GM04503 (cell line): ENCODE data around the gene ZIC4.

Source experiments
- DNase-seq: peaks from one replicate; pipeline ENCODE4 v3.0.0-alpha.2; 2012; ENCODE audit warnings: low read depth

Gene ZIC4

DNA sequence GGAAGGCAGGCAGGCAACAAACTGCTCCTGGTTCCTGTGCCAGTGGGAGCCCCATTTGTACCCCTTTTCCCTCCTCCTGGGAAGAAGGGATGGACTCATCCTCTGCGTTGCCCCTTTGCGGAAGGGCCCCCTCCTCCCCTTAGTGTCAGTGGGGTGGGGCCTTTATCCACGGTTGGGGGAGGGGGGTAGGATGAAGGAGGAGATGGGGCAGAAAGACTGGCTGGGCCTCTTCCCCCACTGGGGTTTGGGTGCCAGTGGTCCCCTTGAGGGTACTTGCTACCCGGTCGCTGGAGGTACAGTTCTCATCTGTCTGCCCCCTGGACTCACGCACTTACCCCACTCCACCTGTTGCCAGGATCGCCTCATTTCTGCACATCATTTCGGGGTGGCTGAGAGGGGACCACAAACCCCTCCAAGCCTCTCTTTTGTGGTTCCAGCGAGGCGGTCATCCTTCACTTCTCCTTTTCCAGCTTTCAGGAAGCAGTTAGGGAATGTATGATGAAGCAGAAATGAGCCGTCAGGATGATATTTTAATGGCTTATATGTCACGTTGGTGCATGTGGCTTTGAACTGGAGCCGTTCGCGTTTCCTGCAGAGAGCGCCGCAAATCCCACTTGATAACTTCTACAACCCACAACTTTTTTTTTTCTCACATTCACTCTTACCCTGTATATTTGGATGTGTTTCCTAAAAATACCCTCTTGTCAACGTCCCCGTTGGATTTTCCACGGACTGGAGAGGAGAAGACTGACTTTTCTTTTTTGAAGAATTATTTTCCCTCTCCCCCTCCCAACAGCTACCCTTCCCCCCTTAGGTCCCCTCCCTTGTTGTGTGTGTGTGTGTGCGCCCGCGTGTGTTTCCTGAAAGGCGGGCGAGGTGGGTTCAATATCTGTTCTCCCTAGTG is at the start of gene ZIC4:
Gene ZIC4 (minus strand): TSS at position 516 of the 904 bp plus-strand sequence. CDS start 3,746 bp downstream, outside the sequence.
- DNase-seq = no peak

DNA sequence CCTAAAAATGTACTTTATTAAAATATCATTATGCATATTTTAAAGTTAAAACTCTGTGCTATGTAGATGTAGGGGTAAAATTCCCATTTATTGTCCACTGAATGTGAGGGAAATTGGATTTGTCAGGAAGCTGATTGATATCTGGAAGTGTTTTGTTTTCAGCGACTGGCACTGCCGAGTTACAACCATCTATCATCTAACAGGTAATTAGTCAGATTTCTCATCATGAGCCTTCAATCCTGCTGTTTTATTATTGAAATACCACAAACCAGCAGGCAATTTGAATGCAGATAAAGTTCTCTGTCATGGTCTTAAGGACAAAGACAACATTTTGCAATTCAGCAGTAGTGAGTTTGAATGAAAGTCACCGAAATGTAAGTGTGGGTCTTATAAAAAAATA is 43.3 kb upstream of the ZIC4 start:
- no peak for DNase-seq

DNA sequence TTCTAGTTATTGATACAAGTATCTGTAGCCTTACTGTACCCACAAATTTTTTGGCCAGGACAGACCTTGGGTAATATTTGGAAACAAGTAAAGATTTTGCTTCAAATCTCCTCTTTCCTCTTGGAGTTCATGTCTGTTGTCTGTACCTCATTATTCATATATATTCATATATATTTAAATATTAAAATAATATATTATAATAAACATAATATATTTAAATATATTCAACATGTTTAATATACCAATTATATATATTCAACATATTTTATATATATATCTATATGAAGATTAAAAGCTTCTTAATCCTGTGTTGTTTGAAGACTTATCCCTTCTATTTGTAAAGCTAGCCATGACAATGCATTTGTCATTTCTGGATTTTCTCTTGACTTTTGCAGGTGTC is 40.9 kb upstream of the ZIC4 start:
- DNase-seq = no peak

DNA sequence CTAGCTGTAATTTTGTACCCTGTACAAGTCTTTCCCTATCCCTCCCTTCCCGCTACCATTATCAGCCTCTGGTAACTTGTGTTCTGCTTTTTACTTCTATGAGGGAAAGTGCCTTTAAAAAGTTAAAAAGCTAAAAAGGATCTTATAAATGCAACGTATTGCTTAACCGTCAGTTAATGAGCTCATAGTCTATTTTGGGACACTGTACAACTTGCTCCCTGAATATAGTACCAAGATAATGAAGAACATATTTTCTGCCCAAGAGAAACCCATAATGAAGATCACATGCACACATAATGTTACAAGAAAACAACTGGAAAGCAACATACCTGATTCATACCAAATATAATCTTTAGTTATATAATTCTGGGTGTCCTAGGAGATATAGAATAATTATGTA is 25.4 kb upstream of the ZIC4 start:
- no peak for DNase-seq

DNA sequence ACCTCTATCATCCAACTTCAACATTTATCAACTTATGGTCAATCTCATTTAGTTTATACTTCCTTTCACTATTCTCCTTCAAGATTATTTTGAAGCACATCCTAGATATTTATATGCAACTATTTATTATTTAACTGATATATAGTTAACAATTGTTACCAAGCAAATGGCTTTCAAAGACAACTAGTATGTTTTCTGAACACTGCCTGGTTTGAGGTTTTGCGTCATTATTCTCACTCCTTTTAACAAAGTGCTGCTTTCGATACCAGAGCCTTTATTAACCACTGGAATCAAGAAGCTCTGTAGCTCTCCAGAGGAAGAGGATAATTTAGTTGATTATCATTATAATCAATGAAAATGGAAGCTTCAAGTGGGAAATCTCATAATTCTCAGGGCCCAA is 22.4 kb upstream of the ZIC4 start:
- no peak for DNase-seq

DNA sequence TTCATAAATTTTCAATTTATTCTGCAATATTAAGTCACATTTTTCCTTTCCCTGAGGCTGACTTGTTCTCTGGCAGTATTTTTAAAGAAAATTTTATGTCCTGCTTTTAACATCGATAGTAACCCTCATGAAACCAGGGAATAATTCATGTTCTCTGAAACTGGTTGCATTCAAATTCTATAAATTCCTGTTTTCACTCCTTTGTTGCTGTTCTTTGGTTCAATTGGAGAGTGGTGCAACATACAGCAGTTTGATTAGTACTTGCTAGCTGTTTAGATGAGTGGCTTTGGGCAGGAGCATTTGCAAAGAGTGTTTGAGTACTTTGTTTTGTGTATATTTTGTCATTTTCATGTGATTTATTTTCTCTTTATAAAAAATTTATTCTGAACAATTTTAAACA is 22.0 kb upstream of the ZIC4 start:
- DNase-seq = no peak

DNA sequence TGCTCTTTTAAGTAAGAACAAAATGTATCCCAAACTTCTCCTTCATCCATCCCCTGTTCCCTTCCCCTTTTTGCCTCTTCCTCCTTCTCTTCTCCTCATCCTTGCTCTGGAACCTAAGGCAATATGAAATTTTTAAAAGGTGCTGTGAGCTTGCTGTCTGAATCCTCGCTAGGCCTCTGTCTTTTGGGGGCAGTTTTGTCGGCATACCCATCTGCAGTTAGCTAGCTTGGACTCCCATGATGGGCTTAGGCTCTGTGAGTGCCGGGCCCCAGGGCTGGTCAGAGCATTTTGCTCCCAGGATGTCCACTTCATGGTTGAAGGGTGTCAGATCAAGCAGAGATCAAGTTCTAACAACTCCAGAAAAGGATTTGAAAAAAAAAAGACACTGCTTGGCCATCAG is 21.4 kb upstream of the ZIC4 start:
- no peak for DNase-seq

DNA sequence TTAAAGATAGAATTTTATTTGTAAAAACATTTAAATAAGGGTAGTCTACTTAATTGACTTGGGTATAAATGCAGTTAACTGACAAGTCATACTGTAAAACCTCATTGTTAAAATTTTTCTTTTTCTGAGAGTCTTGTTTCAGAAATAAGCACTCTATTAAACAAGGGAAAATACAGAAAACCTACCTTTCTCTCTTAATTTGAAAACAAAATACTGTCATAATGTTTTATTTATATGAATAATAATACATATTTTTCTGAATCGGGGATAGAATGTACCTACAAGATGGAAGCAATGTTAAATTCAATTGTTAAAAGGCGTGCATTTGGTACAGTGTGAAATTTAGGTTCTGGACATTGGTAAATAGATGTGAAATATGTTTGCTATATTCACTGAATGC is 20.6 kb upstream of the ZIC4 start:
- no peak for DNase-seq

DNA sequence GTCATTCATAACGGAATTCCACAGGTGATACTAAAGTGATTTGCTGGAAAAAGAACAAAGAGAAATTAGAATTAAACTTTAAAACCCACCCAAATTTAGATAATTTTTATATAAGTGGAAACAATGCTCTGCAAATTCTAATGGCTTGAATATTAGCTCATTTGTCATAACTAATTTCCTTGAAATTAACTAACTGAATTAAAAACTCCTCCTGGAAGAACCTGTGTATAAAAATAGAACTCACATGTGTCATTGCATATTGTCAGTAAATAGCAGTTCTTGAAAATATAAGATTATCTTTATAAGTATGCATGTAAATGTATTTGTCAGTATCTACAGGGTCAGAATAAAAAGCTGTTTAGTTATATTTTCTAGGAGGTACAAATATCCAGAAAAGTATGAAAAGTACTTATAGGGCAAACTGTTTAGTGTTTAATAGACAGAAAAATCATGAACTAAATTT is 19.1 kb upstream of the ZIC4 start:
- DNase-seq = no peak

DNA sequence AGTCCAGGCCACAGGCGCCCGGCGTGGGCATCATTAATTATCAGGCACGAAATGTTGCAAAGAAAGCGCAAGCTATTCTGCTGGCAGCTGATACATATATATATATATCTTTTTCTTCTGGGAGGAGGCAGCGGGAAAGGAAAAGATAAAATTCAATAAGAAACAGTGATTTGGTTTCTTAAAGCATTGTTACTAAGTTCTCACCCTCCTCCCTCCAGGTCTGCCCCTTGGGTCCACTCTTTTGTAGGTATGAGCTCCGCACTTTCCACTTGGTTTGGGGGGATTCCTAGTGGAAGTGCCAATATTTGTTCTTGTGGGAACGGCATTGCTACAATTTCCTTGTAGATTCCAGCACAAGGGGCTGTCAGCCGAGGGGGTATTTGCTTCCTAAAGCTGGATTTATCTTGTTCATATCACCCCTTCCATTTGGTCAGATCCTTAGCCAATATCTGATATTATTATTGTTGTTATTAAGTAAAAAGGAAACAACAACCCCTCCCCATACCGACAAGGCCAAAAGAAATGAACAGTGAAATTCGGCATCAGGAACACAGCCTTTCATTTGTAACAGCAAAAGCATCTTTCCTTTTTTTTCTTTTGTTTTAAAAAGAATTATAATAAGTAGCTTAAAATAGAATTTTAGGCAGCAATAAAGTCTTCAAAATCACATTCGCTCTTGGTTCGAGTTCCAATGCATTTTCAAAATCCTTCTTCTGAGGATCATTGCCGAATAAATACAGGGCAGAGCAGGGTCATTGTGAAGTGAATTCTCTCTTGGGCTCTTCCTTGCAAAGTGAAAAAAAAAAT is 18.4 kb upstream of the ZIC4 start:
- DNase-seq = no peak

DNA sequence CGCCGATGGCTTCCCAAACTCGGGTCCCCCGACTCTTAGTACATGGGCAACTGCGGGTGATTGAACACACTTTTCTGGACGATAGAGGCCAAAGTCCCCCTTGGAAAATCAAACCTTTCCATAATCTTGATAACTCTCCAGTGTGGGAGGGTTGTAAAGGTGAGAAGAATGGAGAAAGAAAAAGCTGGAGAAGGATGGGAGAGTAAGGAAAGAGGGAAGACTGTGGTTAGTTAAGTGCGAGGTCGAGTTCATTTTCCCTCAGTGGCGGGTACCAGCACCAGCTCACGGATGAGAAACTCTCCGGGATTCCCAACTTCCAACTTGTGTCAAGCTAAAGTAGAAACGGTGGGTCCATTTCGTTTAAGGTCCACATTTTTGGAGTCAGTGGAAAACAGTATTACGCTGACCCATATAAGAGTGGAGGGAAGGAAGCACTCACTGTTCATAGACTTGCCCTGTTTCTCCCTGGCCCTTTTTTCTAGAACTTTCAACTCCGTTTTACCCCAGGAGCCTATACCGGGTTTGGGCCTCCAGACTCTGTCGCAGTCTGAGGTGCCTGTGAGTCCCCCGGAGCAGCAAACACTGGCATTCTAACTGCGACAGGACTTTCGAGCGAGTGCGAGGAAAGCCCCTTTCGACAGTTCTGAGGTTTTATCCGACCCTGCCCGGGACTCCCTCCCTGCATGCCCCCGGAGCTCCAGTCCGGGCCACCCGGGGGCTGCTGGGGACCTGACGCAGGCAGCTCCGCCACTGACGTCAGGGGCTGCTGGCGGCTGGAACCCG is 17.6 kb upstream of the ZIC4 start:
- no peak for DNase-seq

DNA sequence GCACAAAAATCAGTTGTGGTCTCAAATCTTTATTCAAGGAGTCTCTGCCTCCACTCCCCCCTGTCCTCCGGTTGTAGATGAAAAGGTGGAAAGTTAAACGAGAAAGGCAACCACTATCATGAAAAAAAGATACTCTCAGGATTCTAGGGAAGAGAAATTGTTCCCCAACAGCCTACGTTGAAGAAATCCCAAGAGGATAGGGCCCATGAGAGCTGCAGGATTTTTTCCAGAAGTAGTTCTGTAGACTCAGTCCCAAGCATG is 17.1 kb upstream of the ZIC4 start:
- DNase-seq = no peak

DNA sequence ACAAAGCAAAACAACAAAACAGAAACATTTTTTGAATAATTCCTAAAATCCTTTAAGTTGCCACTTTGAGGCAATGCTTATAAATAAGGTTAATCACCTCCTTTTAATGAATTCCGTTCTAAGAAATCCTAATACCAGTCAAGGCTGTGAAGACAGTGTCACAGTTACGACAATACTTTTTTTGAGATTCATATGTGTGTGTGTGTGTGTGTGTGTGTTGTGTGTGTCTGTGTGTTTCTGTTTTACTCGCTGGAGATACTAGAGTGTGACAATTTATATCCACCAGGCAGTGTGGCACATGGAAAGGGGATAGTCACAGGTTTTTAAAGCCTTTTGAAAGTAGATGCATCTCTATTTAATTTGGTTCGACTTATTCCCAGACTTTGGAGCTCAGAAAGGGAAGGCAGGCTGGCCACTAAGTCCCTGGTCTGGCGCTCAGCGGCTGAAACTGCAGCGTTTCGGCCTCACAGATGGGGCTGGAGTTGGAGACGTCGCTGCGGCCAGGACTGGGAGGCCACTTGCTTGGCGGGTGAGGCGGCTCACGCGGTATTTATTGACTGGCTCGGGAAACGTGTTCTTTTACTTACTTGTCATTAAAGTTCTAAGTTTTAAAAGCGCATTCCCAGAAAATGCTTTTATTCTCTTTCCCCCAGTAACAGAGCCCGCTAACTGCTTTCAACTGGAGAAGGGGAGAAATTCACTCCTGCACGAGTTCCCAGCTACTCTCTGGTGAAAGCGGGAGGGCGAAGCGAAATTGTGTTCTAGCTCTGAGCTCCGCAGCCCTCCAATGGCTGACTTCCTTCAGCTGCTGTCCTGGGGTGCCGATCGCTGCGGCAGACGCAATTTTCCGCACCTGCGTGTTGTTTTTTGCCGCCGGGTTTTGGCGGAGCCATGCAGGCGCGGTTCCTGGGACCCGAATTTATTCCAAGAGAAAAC is 16.5 kb upstream of the ZIC4 start:
- no peak for DNase-seq

DNA sequence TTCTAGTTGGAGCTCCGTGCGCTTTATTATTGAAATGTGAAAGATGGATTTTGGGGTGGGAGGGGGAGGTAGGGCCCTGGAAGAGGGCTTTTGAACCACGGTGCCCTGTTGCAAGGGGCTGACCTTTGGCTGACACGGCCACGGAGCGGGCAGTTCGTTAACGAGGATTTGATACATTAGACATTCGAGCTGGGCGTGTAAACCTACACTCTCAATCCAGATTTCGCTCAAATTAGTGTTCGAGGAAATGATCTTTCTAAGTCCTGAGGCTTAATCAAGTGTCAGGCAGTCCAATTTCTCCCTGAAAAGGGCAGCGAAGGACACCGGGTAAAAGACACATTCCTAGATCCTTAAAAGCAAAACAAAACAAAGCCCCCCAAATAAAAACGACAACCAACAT is 15.9 kb upstream of the ZIC4 start:
- DNase-seq = no peak

DNA sequence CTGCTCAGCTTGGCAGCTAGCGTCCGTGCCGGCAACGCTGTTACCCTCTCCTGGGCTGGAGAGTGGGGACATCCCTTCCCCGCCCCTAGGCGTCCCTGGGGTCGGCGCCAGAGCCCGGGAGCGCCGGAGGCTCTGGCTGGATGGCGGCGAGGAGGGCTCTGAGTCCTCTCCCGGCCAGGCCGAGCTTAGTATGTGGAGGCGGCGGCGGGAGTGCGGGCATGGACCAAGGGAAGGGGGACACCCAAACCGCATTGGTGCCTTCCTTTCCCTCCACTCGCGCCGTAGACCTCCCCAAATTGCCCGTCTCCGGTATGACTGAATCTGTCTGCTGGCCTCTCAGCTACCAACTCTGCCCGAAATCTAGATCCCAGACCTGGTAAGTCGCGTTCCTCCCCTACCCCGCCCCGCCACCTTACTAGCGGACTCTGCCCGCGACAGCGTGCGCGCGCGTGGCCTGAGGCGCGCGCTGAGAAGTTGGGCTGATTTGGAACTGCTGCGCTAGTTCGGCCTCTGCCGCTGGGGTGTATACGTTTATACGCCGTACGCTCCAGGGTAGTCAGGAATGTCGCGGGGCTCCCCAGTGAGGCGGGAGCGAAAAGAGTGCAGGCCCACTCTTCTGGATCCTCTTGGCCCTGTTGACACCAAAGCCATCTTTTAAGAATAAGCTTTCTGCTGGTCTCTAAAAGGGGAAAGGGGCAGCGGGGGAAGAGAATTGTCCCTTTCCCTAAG is 15.0 kb upstream of the ZIC4 start:
- no peak for DNase-seq

DNA sequence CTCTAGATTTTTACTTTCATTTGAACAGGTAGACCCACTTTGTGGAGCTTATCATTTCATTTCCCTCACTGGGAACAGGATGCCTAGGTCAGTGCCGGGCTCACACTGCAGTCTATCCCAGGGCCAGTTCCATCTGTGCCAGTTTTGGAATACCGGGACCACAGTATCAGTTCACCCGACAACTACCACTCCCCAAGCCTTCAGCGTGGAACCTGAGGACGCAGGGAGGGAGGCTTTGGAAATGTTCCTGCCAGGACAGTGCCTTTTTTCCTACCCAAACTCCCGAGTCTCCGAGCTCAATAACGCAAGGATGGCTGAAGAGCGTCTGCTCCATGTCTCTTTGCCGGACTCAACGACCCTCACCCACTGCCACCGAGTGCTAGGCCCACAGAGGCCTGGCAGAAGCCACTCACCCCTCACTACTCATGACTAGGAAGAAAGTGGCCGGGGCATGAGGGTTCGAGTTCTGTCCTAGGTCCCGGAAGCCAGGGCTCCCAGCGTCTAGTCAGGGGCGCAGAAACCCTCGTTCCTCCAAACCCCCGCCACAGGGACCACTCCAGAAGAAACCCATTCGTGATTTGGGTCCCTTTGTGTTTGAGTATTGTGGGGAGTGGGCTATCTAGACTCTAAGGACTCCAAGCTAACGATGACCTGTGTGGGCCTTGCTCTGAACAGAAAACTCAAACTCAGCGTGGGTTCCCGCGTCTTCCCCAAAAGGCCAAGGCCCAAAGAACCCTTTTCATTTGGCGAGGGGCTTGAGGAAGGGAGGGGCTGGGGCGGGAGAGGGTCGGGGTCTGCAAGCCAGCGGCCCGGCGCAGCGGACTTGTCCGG is 14.2 kb upstream of the ZIC4 start:
- DNase-seq = no peak

DNA sequence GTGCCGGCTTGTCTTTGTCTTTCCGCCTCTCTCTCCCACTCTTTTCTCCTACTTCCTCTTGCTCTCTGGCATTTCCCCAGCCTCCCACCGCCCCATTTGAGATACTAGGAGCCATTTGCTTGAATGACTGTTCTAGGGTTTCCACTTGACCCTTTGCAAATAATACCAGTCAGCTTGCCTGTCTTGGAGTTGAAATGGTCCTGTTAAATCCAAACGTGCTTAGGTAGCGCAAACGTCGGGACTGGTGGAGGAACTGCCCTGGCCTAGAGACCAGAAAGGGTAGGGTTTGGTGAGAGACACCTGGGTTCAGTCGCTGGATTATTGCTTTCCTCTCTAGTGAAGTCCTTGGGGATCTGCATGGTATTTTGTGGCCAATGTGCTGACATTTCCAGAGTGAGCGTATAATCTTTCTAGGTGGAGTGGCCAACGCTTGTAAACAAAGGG is 13.5 kb upstream of the ZIC4 start:
- DNase-seq = no peak

DNA sequence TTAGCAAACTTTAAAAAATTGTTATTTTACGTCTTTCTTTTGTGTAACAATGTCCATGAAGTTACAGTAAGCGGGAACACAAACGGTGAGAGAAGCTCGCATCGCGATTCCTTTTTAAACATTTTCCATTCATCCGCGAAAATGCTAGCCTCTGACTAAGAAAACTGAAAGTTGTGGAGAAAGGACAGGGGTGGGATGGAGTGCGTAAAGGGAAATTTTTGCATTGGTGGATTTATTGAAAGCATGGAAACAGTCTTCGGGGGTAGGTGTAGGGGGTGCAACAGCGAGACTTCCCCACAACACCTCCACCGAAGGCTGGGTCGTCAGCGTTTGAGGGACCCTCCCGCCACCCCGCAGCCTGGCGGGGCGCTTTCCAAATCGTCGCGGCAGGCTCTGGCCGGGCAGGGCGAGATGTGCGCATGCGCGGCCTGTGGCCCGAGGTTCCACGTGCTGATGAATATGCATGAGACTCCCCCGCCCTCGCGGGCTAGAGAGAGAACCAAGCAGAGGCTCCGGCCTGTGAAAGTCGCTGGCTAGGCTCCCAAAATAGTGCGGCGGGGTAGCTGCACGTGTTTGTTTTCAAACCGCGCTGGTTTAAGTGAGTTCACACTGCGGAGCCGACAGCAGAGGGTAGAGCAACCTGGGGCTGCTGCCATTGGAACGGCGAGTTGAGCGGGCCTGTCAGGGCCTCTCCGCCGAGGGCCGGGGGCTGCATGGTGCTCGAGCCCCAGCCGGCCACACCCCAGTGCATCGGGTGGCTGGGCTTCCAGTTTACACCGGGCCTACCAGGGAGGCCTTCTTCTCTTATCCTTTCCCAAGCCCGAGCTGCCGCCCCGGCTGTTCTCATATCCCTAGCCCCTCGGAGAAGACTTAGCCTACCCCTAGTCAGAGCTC is 12.7 kb upstream of the ZIC4 start:
- no peak for DNase-seq

DNA sequence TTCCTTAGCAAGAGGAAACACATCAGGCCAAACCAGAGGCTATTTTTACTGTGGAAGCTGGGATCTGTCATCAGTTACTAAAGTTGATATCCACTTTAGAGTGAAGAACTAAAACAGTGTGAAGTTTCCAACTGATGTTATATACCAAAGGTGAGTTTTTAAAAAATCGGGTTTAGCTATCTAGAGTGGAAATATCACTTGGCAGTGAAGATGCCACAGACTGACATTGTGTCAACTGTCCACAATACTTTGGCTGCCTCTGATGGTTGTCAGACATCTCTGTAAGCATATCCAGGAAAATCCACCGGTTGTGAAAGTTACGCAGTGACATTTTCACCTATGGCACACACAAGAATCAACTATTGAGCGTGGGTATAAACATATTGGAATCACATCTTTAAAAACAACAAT is 12.0 kb upstream of the ZIC4 start:
- no peak for DNase-seq
